ENCODE data around the gene BCL3.

DNA sequence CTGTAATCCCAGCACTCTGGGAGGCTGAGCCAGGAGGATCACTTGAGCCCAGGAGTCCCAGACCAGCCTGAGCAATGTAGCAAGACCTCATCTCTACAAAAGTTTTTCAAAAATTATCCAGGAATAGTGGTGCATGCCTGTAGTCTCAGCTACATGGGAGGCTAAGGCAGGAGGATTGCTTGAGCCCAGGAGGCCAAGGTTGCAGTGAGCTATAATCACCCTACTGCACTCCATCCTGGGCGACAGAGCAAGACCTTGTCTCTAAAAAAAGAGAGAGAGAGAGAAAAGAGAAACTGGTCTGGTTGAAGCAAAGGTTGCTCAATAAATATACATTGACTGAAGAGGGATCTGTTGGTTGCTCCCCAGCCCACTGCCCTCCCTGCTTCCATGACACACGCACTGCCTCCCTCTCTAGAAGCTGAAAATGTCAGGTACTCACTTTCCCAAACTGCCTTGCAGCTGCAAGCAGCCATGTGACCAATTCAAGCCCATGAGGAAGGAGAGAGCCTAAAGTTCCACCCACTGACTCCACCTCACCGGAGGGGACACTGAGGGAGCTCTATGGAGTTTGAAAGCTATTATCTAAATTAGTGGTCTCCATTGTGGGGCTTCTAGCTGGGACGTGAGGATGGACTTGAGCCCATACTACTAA is 35.5 kb upstream of the BCL3 start:
- TF ChIP-seq NBN (IDR thresholded peaks at IDR 0.05), result no peak
- TF ChIP-seq IKZF1 (conservative IDR thresholded peaks at IDR 0.05), result no peak
- TF ChIP-seq YY1 (IDR thresholded peaks at IDR 0.05; ENCODE audit: low read depth, low read length), result no peak
